HEK293T (cell line): ENCODE results near the gene DEFB124.

ENCODE experiments used
- CTCF ChIA-PET: fragments of 350-600 bp; formaldehyde crosslinking; extraction: SDS; loops from one replicate; lab custom pipeline; 2021; ENCODE audit warnings: antibody characterized with exemption, inconsistent platforms; lab: Yijun Ruan, JAX
- POLR2A ChIA-PET: fragments of 350-600 bp; formaldehyde crosslinking; extraction: SDS; loops from one replicate; lab custom pipeline; 2020; ENCODE audit warnings: antibody characterized with exemption, inconsistent platforms; lab: Yijun Ruan, JAX
- DNase-seq: peaks from one replicate; pipeline ENCODE4 v3.0.0; 2012; ENCODE audit warnings: mixed read lengths; ENCODE audit errors: extremely low spot score
- ARNT ChIP-seq: fragments of 450-650 bp; IDR thresholded peaks from 2 replicates; pipeline ENCODE4 v1.6.1; 2017; ENCODE audit warnings: mild to moderate bottlenecking
- BHLHE40 ChIP-seq: fragments of 450-650 bp; IDR thresholded peaks from 2 replicates; pipeline ENCODE4 v1.6.1; 2016; ENCODE audit warnings: mild to moderate bottlenecking, moderate library complexity, borderline replicate concordance
- CTBP1 ChIP-seq: fragments of 450-650 bp; IDR thresholded peaks from 2 replicates; pipeline ENCODE4 v1.6.1; 2016; ENCODE audit warnings: borderline replicate concordance
- ELF4 ChIP-seq: fragments of 450-650 bp; IDR thresholded peaks from 2 replicates; pipeline ENCODE4 v1.6.1; 2017; ENCODE audit warnings: antibody characterized with exemption
- FOXA1 ChIP-seq: fragments of 450-650 bp; IDR thresholded peaks from 2 replicates; pipeline ENCODE4 v1.6.1; 2016; ENCODE audit warnings: mild to moderate bottlenecking
- FOXK2 ChIP-seq: fragments of 450-650 bp; IDR thresholded peaks from 2 replicates; pipeline ENCODE4 v1.6.1; 2016; ENCODE audit warnings: mild to moderate bottlenecking
- FOXM1 ChIP-seq: fragments of 450-650 bp; IDR thresholded peaks from 2 replicates; pipeline ENCODE4 v1.6.1; 2017; ENCODE audit warnings: mild to moderate bottlenecking, borderline replicate concordance
- HDGF ChIP-seq: fragments of 450-650 bp; IDR thresholded peaks from 2 replicates; pipeline ENCODE4 v1.6.1; 2017; ENCODE audit warnings: antibody characterized with exemption, borderline replicate concordance
- LEF1 ChIP-seq: fragments of 450-650 bp; IDR thresholded peaks from 2 replicates; pipeline ENCODE4 v1.6.1; 2017; ENCODE audit warnings: mild to moderate bottlenecking, borderline replicate concordance
- NFRKB ChIP-seq: fragments of 450-650 bp; IDR thresholded peaks from 2 replicates; pipeline ENCODE4 v1.6.1; 2016; ENCODE audit warnings: mild to moderate bottlenecking, moderate library complexity
- PKNOX1 ChIP-seq: fragments of 450-650 bp; IDR thresholded peaks from 2 replicates; pipeline ENCODE4 v1.6.1; 2016
- SP1 ChIP-seq: fragments of 450-650 bp; IDR thresholded peaks from 2 replicates; pipeline ENCODE4 v1.6.1; 2017
- SUZ12 ChIP-seq: fragments of 450-650 bp; IDR thresholded peaks from 2 replicates; pipeline ENCODE4 v1.6.1; 2016; ENCODE audit warnings: mild to moderate bottlenecking
- TARDBP ChIP-seq: fragments of 450-650 bp; IDR thresholded peaks from 2 replicates; pipeline ENCODE4 v1.6.1; 2016
- ZNF384 ChIP-seq: fragments of 450-650 bp; IDR thresholded peaks from 2 replicates; pipeline ENCODE4 v1.6.1; 2016

Gene DEFB124

GRCh38 chr20:31425797-31426196, 49.1 kb downstream of the DEFB124 start:
- CTCF ChIA-PET = no interaction called here
- TF ChIP-seq NFRKB = no peak
- no peak for TF ChIP-seq HDGF
- TF ChIP-seq BHLHE40 = no peak
- no peak for TF ChIP-seq PKNOX1
- no peak for TF ChIP-seq CTBP1
- no peak for TF ChIP-seq ZNF384
- TF ChIP-seq TARDBP = no peak
- no peak for TF ChIP-seq FOXA1
- TF ChIP-seq SUZ12 = no peak
- no peak for TF ChIP-seq FOXM1
- no peak for DNase-seq
- POLR2A ChIA-PET = no interaction called here

DNA sequence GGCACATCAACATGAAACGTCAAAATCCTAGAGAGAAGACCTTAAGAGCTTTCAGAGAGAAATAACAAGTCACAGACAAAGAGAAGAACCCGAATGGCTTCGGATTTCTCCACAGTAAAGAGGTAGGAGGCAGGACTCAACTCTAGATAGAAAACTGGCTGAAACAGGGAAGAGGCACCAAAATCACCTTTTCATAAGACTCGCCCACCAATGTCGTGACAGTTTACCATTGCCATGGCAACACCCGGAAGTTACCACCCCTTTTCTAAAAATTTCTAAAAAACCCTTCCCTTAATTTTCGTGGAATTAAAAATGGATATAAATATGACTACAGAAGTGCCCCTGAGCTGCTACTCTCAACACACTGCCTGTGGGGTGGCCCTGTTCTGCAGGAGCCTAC, 56.6 kb downstream of the DEFB124 start:
- no peak for TF ChIP-seq FOXA1
- TF ChIP-seq SUZ12 = no peak
- no peak for TF ChIP-seq CTBP1
- TF ChIP-seq FOXK2 = no peak
- TF ChIP-seq NFRKB = no peak
- TF ChIP-seq FOXM1 = no peak
- no peak for TF ChIP-seq ARNT
- no peak for TF ChIP-seq LEF1
- TF ChIP-seq HDGF = no peak
- TF ChIP-seq PKNOX1 = no peak
- TF ChIP-seq SP1 = no peak
- no peak for TF ChIP-seq BHLHE40
- no peak for TF ChIP-seq TARDBP
- no peak for TF ChIP-seq ELF4
- ChIA-PET POLR2A (no interaction called here), CTCF (no interaction called here)
- DNase-seq = no peak

- POLR2A ChIA-PET = no interaction called here
- CTCF ChIA-PET = no interaction called here
- TF ChIP-seq FOXA1 = no peak
- no peak for TF ChIP-seq PKNOX1
- no peak for TF ChIP-seq FOXM1
- no peak for TF ChIP-seq NFRKB
- TF ChIP-seq HDGF = no peak
- DNase-seq = no peak
These were observed 59.3 kb downstream of the DEFB124 start for GRCh38 chr20:31415653-31416052.
